ENCODE results near the gene GLRA1.

DNA sequence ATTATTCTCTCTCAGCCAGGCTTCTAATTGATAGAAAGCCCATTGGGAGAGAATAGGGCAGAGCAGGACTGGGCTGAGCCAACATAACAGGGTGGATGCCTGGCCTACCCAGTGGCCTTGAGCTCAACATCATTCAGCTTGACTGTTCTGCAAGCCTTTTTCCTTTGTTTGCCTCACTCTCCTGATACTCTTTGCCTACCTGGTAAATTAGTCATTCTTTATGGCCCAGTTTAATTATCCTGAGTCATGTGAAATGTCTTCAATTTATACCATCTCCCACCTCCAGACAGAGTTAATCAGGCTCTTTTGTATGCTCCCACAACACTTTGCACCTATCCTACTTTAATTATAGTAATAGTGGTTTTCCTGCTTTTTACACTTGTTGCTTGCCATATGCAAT lies 13.6 kb downstream of the GLRA1 start:
- TF ChIP-seq, protein P1, sequence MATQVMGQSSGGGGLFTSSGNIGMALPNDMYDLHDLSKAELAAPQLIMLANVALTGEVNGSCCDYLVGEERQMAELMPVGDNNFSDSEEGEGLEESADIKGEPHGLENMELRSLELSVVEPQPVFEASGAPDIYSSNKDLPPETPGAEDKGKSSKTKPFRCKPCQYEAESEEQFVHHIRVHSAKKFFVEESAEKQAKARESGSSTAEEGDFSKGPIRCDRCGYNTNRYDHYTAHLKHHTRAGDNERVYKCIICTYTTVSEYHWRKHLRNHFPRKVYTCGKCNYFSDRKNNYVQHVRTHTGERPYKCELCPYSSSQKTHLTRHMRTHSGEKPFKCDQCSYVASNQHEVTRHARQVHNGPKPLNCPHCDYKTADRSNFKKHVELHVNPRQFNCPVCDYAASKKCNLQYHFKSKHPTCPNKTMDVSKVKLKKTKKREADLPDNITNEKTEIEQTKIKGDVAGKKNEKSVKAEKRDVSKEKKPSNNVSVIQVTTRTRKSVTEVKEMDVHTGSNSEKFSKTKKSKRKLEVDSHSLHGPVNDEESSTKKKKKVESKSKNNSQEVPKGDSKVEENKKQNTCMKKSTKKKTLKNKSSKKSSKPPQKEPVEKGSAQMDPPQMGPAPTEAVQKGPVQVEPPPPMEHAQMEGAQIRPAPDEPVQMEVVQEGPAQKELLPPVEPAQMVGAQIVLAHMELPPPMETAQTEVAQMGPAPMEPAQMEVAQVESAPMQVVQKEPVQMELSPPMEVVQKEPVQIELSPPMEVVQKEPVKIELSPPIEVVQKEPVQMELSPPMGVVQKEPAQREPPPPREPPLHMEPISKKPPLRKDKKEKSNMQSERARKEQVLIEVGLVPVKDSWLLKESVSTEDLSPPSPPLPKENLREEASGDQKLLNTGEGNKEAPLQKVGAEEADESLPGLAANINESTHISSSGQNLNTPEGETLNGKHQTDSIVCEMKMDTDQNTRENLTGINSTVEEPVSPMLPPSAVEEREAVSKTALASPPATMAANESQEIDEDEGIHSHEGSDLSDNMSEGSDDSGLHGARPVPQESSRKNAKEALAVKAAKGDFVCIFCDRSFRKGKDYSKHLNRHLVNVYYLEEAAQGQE (IDR thresholded peaks at IDR 0.05): no peak
- TF ChIP-seq, protein P2, sequence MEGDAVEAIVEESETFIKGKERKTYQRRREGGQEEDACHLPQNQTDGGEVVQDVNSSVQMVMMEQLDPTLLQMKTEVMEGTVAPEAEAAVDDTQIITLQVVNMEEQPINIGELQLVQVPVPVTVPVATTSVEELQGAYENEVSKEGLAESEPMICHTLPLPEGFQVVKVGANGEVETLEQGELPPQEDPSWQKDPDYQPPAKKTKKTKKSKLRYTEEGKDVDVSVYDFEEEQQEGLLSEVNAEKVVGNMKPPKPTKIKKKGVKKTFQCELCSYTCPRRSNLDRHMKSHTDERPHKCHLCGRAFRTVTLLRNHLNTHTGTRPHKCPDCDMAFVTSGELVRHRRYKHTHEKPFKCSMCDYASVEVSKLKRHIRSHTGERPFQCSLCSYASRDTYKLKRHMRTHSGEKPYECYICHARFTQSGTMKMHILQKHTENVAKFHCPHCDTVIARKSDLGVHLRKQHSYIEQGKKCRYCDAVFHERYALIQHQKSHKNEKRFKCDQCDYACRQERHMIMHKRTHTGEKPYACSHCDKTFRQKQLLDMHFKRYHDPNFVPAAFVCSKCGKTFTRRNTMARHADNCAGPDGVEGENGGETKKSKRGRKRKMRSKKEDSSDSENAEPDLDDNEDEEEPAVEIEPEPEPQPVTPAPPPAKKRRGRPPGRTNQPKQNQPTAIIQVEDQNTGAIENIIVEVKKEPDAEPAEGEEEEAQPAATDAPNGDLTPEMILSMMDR (IDR thresholded peaks at IDR 0.05; ENCODE audit: low read depth, low read length, missing input control): no peak
- TF ChIP-seq, protein P3, sequence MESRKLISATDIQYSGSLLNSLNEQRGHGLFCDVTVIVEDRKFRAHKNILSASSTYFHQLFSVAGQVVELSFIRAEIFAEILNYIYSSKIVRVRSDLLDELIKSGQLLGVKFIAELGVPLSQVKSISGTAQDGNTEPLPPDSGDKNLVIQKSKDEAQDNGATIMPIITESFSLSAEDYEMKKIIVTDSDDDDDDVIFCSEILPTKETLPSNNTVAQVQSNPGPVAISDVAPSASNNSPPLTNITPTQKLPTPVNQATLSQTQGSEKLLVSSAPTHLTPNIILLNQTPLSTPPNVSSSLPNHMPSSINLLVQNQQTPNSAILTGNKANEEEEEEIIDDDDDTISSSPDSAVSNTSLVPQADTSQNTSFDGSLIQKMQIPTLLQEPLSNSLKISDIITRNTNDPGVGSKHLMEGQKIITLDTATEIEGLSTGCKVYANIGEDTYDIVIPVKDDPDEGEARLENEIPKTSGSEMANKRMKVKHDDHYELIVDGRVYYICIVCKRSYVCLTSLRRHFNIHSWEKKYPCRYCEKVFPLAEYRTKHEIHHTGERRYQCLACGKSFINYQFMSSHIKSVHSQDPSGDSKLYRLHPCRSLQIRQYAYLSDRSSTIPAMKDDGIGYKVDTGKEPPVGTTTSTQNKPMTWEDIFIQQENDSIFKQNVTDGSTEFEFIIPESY (IDR thresholded peaks at IDR 0.05): no peak
- TF ChIP-seq, protein P4, sequence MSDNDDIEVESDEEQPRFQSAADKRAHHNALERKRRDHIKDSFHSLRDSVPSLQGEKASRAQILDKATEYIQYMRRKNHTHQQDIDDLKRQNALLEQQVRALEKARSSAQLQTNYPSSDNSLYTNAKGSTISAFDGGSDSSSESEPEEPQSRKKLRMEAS (IDR thresholded peaks at IDR 0.05): no peak
- no peak for TF ChIP-seq RAD21 (IDR thresholded peaks at IDR 0.05)
- TF ChIP-seq TAF1 (conservative IDR thresholded peaks at IDR 0.05): no peak
- TF ChIP-seq GABPA (IDR thresholded peaks at IDR 0.05 in 1 of 2, conservative IDR thresholded peaks at IDR 0.05 in 1 of 2): no peak

All from liver (tissue), 3 donors.